ENCODE data around the gene DHX34.
"Not testable (repeated sequence)": the region's sequence is repeated elsewhere in the genome, so short reads cannot be mapped to it uniquely, and the experiment has no call there.

DNA sequence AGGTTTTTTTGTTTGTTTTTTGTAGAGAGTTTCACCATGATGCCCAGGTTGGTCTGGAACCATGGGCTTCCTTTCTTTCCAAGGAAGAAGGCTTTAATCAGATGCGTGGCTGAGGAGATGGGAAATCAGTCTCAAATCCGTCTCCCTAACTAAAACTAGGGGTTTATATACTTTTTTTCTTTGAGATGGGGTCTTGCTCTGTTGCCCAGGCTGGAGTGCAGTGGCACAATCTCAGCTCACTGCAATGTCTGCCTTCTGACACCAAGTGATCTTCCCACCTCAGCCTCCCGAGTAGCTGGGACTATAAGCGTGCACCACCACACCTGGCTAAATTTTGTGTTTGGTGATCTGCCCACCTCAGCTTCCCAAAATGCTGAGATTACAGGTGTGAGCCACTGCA, 35.4 kb downstream of the DHX34 start:
- TF ChIP-seq, protein P1, sequence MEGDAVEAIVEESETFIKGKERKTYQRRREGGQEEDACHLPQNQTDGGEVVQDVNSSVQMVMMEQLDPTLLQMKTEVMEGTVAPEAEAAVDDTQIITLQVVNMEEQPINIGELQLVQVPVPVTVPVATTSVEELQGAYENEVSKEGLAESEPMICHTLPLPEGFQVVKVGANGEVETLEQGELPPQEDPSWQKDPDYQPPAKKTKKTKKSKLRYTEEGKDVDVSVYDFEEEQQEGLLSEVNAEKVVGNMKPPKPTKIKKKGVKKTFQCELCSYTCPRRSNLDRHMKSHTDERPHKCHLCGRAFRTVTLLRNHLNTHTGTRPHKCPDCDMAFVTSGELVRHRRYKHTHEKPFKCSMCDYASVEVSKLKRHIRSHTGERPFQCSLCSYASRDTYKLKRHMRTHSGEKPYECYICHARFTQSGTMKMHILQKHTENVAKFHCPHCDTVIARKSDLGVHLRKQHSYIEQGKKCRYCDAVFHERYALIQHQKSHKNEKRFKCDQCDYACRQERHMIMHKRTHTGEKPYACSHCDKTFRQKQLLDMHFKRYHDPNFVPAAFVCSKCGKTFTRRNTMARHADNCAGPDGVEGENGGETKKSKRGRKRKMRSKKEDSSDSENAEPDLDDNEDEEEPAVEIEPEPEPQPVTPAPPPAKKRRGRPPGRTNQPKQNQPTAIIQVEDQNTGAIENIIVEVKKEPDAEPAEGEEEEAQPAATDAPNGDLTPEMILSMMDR (IDR thresholded peaks at IDR 0.05): not testable (repeated sequence)
- not testable (repeated sequence) for TF ChIP-seq EZH2phosphoT487 (IDR thresholded peaks at IDR 0.05; ENCODE audit: borderline replicate concordance, low read depth); YY1 (IDR thresholded peaks at IDR 0.05; ENCODE audit: low read depth); POLR2AphosphoS5 (IDR thresholded peaks at IDR 0.05; ENCODE audit: low read depth, low read length); EP300 (IDR thresholded peaks at IDR 0.05; ENCODE audit: borderline replicate concordance in 1 of 2, low read depth in 1 of 2, low read length in 1 of 2); GATA2 (CRISPR knock-in tag; IDR thresholded peaks at IDR 0.05)
